WERI-Rb-1 (cell line): ENCODE data around the gene TBC1D17.

Experiments
- DNase-seq: peaks from one replicate; pipeline ENCODE4 v3.0.0-alpha.2; 2020
- H3K27ac ChIP-seq: fragments of 250-450 bp; sonication (Bioruptor Pico); 2 replicates; pipeline ENCODE4 v1.5.1; 2020; ENCODE audit warnings: mild to moderate bottlenecking, moderate library complexity
- H3K27me3 ChIP-seq: fragments of 250-450 bp; sonication (Bioruptor Pico); 2 replicates; pipeline ENCODE4 v1.5.1; 2021; ENCODE audit warnings: mild to moderate bottlenecking, low read depth, moderate library complexity; ENCODE audit not compliant: insufficient read depth, severe bottlenecking
- H3K36me3 ChIP-seq: fragments of 250-450 bp; sonication (Bioruptor Pico); 2 replicates; pipeline ENCODE4 v1.5.1; 2020; ENCODE audit warnings: mild to moderate bottlenecking, moderate library complexity
- H3K4me3 ChIP-seq: 2 replicates; pipeline ENCODE4 v1.5.1; 2011; ENCODE audit warnings: low read depth, mild to moderate bottlenecking, control low read depth, low read length
- H3K9me3 ChIP-seq: fragments of 250-450 bp; sonication (Bioruptor Pico); 2 replicates; pipeline ENCODE4 v1.5.1; 2021; ENCODE audit warnings: mild to moderate bottlenecking, moderate library complexity; ENCODE audit not compliant: severe bottlenecking
- TF ChIP-seq, protein P1 (sequence below): IDR thresholded peaks from 2 replicates; pipeline ENCODE4 v1.5.1; 2011; ENCODE audit warnings: low read depth, mild to moderate bottlenecking, control low read depth, inconsistent platforms, low read length

TBC1D17 gene

GRCh38 chr19:49861541-49862378, 15.7 kb upstream of the TBC1D17 start:
- Histone ChIP-seq H3K36me3 (peaks cover 87% of the 10 kb centered on the region), H3K27me3 (no peaks in the 10 kb centered on the region), H3K4me3 (no peak overlapping the region), H3K9me3 (no peaks in the 10 kb centered on the region), H3K27ac (no peak overlapping the region)
- TF ChIP-seq, protein P1, sequence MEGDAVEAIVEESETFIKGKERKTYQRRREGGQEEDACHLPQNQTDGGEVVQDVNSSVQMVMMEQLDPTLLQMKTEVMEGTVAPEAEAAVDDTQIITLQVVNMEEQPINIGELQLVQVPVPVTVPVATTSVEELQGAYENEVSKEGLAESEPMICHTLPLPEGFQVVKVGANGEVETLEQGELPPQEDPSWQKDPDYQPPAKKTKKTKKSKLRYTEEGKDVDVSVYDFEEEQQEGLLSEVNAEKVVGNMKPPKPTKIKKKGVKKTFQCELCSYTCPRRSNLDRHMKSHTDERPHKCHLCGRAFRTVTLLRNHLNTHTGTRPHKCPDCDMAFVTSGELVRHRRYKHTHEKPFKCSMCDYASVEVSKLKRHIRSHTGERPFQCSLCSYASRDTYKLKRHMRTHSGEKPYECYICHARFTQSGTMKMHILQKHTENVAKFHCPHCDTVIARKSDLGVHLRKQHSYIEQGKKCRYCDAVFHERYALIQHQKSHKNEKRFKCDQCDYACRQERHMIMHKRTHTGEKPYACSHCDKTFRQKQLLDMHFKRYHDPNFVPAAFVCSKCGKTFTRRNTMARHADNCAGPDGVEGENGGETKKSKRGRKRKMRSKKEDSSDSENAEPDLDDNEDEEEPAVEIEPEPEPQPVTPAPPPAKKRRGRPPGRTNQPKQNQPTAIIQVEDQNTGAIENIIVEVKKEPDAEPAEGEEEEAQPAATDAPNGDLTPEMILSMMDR = no peak
- no peak for DNase-seq

DNA sequence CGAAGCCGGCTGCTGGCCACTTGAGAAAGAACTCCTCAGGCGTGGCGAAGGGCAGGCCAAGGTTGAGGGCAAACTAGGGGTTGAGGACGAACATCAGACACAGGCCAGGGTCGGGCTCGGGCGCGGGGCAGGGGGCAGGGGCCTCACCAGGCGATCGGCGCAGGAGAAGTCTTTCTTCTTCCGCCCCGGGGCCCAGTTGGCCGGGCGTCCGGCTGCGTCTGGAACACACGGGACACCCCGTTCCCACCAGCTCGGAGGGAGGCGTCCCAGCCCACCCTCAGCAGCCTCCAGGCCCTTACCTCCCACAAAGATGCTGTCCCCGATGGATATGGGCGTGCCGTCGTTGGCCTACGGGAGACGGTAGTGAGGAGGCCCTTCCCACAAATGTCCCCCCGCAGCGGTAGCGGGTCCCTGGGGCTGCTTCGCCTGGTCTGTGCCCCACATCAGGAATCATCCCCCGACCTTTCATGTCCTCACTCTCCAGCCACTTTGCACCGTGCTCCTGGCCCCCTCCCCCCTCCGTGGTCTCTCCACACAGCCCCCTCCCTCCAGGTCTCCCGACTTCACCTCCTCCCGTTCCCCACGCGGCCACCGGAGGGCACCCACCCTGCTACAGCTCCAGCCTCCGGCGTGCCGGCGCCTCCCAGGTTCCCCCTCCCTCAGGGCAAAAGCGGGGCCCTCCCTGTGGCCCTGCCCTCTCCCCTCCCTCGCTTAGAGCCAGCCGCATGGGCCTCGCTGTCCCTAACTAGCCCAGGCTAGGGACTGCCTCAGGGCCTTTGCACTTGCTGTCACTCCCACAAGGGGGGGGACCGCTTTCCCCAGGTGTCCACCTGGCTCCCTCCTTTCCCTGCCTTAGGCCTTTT, 14.9 kb upstream of the TBC1D17 start:
- H3K9me3 ChIP-seq = no peaks in the 10 kb centered on the region
- no peaks in the 10 kb centered on the region for H3K27me3 ChIP-seq
- H3K36me3 ChIP-seq = peaks cover 78% of the 10 kb centered on the region
- peak; percentile 76 for DNase-seq
- H3K4me3 ChIP-seq = no peak overlapping the region
- TF ChIP-seq, protein P1 = peak; percentile 45; the same call in 1 of the 2 replicates
- no peak overlapping the region for H3K27ac ChIP-seq

- no peak overlapping the region for H3K27ac ChIP-seq
- TF ChIP-seq, protein P1 = no peak
- H3K27me3 ChIP-seq = no peaks in the 10 kb centered on the region
- H3K9me3 ChIP-seq = no peaks in the 10 kb centered on the region
- H3K36me3 ChIP-seq = peaks cover 70% of the 10 kb centered on the region
- H3K4me3 ChIP-seq = no peak overlapping the region
- DNase-seq = no peak
These were observed 14.1 kb upstream of the TBC1D17 start for GRCh38 chr19:49863254-49863934.

DNA sequence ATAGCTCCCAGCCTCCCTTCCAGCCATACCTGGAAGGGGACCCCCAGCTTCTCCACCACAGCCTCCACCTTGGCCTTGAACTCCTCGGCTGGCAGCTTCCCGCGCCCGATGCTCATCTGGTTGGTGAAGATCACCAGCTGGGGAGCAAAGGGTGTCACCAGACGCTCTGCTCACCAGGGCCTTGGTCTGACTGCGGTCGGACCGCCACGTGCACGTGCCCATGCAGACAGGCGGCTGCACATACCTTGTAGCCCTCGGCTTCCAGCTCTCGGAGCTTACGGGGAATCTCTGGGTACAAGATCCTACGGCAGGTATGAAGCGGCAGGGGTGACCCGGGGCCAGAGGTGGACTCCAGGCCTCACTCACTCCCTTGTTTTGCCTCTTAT, 13.6 kb upstream of the TBC1D17 start:
- no peak for DNase-seq
- no peak overlapping the region for H3K27ac ChIP-seq
- H3K9me3 ChIP-seq = no peaks in the 10 kb centered on the region
- H3K36me3 ChIP-seq = peaks cover 65% of the 10 kb centered on the region
- TF ChIP-seq, protein P1 = no peak
- H3K27me3 ChIP-seq = no peaks in the 10 kb centered on the region
- no peak overlapping the region for H3K4me3 ChIP-seq

- H3K27ac ChIP-seq = no peak overlapping the region
- H3K27me3 ChIP-seq = no peaks in the 10 kb centered on the region
- no peak for DNase-seq
- TF ChIP-seq, protein P1 = no peak
- no peak overlapping the region for H3K4me3 ChIP-seq
- no peaks in the 10 kb centered on the region for H3K9me3 ChIP-seq
- peaks cover 55% of the 10 kb centered on the region for H3K36me3 ChIP-seq
These were observed 12.6 kb upstream of the TBC1D17 start for GRCh38 chr19:49864890-49865289.
